B cell (primary cell): ENCODE results near the gene CFL1.

Experiments used
- EZH2 ChIP-seq: IDR thresholded peaks from 2 replicates; pipeline ENCODE4 v1.6.1; 2012; ENCODE audit warnings: borderline replicate concordance, low read depth, mild to moderate bottlenecking, moderate library complexity, low read length; ENCODE audit not compliant: insufficient read depth, poor library complexity, severe bottlenecking
- TF ChIP-seq, protein P1 (sequence below): fragments of 200-600 bp; IDR thresholded peaks from one replicate; pipeline ENCODE4 v1.8.0; 2022; ENCODE audit warnings: antibody characterized with exemption, mild to moderate bottlenecking

DNA sequence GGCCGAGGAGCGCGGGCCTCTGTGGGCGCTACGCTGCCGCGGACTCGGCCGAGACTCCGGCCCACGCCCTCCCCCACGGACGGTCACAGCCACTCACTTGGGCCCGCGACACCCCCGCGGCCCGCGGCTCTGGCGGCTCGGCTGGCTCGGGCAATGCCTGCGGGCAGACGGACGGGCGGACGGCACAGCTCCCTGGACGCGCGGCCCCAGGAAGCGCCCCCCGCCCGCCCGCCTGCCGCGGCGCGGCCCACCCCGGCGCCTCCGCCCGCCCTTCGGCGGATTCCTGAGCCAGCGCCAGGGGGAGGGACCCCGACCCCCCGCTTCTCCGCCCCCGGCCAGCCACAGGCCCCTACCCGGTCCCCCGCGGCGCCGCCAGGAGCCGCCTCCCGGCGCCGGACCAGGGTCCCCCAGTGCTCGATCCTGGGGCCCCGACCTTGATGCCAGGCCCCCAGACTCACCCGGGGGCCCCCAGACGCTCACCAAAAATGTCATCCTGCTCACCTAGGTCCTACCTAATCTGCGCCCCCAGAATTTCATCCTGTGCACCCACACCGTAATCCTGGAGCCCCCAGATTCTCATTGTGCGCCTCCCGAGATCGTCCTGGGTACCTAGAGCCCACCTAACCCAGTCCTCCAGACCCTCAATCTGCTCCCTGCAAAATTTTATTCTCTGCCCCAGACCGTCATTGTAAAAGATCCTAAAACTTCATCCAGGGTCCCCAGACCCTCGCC lies 14.8 kb upstream of the CFL1 start, which contains the start of gene EFEMP2:
- TF ChIP-seq, protein P1, sequence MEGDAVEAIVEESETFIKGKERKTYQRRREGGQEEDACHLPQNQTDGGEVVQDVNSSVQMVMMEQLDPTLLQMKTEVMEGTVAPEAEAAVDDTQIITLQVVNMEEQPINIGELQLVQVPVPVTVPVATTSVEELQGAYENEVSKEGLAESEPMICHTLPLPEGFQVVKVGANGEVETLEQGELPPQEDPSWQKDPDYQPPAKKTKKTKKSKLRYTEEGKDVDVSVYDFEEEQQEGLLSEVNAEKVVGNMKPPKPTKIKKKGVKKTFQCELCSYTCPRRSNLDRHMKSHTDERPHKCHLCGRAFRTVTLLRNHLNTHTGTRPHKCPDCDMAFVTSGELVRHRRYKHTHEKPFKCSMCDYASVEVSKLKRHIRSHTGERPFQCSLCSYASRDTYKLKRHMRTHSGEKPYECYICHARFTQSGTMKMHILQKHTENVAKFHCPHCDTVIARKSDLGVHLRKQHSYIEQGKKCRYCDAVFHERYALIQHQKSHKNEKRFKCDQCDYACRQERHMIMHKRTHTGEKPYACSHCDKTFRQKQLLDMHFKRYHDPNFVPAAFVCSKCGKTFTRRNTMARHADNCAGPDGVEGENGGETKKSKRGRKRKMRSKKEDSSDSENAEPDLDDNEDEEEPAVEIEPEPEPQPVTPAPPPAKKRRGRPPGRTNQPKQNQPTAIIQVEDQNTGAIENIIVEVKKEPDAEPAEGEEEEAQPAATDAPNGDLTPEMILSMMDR = no peak
- TF ChIP-seq EZH2 = no peak
